Neutrophil (primary cell): ENCODE results near the gene SHCBP1.
"Not testable (repeated sequence)": the region's sequence is repeated elsewhere in the genome, so short reads cannot be mapped to it uniquely, and the experiment has no call there.

Source experiments
- H3K27ac ChIP-seq: fragments of 200-600 bp; sonication (generic); 2 replicates; pipeline ENCODE4 v1.5.1; 2016; ENCODE audit warnings: mild to moderate bottlenecking, moderate library complexity
- H3K27me3 ChIP-seq: fragments of 200-600 bp; sonication (generic); 2 replicates; pipeline ENCODE4 v1.6.0; 2016; ENCODE audit warnings: mild to moderate bottlenecking
- H3K36me3 ChIP-seq: fragments of 200-600 bp; sonication (generic); 2 replicates; pipeline ENCODE4 v1.5.1; 2017
- H3K4me1 ChIP-seq, 2 experiments: fragments of 200-600 bp in 1 of 2; sonication (generic) in 1 of 2; 1 replicate in 1 of 2; 2 replicates in 1 of 2; pipeline versions ENCODE4 v1.5.1 to v1.6.1; 2013 to 2016; ENCODE audit warnings: low read depth in 1 of 2, low read length in 1 of 2, mild to moderate bottlenecking in 1 of 2, moderate library complexity in 1 of 2; ENCODE audit not compliant: control insufficient read depth in 1 of 2, insufficient read depth in 1 of 2
- H3K4me3 ChIP-seq, 2 experiments: fragments of 200-600 bp in 1 of 2; sonication (generic) in 1 of 2; 1 replicate in 1 of 2; 2 replicates in 1 of 2; pipeline ENCODE4 v1.5.1; 2013 to 2016; ENCODE audit warnings: low read depth in 1 of 2, low read length in 1 of 2, mild to moderate bottlenecking in 1 of 2, moderate library complexity in 1 of 2
- H3K9me3 ChIP-seq: fragments of 200-600 bp; sonication (generic); 2 replicates; pipeline ENCODE4 v1.5.1; 2016
- CTCF ChIP-seq: fragments of 200-600 bp; sonication (generic); IDR thresholded peaks from 2 replicates; pipeline ENCODE4 v1.5.1; 2016; ENCODE audit warnings: antibody characterized with exemption

The SHCBP1 gene

GRCh38 chr16:46568472-46569230 is 52.5 kb downstream of the SHCBP1 start:
- Histone ChIP-seq H3K36me3 (no peaks in the 10 kb centered on the region), H3K27me3 (peaks cover 65% of the 10 kb centered on the region), H3K9me3 (no peaks in the 10 kb centered on the region), H3K4me3 (no peak overlapping the region), H3K27ac (no peak overlapping the region), H3K4me1 (no peaks in the 10 kb centered on the region)
- no peak for TF ChIP-seq CTCF

GRCh38 chr16:46562979-46563378 is 58.2 kb downstream of the SHCBP1 start:
- no peak for TF ChIP-seq CTCF
- Histone ChIP-seq H3K27ac (no peak overlapping the region), H3K27me3 (peaks cover 87% of the 10 kb centered on the region), H3K36me3 (no peaks in the 10 kb centered on the region), H3K9me3 (no peaks in the 10 kb centered on the region), H3K4me1 (no peaks in the 10 kb centered on the region), H3K4me3 (no peak overlapping the region)

GRCh38 chr16:46558018-46558417 is 63.2 kb downstream of the SHCBP1 start:
- Histone ChIP-seq H3K27ac (no peak overlapping the region), H3K4me3 (no peak overlapping the region), H3K36me3 (no peaks in the 10 kb centered on the region), H3K4me1 (no peaks in the 10 kb centered on the region), H3K9me3 (no peaks in the 10 kb centered on the region), H3K27me3 (peaks cover 65% of the 10 kb centered on the region)
- TF ChIP-seq CTCF = no peak

- Histone ChIP-seq H3K27ac (no peak overlapping the region), H3K4me3 (no peak overlapping the region), H3K9me3 (no peaks in the 10 kb centered on the region), H3K36me3 (no peaks in the 10 kb centered on the region), H3K4me1 (no peaks in the 10 kb centered on the region), H3K27me3 (peaks cover 56% of the 10 kb centered on the region)
- TF ChIP-seq CTCF = no peak
Measured at GRCh38 chr16:46555951-46556350, 65.2 kb downstream of the SHCBP1 start.

- not testable (repeated sequence) for H3K4me3 ChIP-seq, H3K4me1 ChIP-seq, H3K36me3 ChIP-seq, H3K9me3 ChIP-seq, H3K27ac ChIP-seq
- TF ChIP-seq CTCF = peak; percentile 61
- H3K27me3 ChIP-seq = peaks cover 59% of the 10 kb centered on the region
Measured at GRCh38 chr16:46554435-46554834, 66.7 kb downstream of the SHCBP1 start.
